ENCODE measurements around the gene MED8. TPM values are rescaled to one million over a fixed set of nuclear protein-coding genes. Genes with fewer than 3 reads are reported as not detected.
A peak's percentile ranks its signal among the peaks of the same experiment; 100 is the strongest.

Gene MED8
- polyA plus RNA-seq, 2 of the 4 experiments (the other 2 are of a cell fraction): 21.8 to 33.9 TPM

- TF ChIP-seq ELK1 (IDR thresholded peaks at IDR 0.05; ENCODE audit: low read depth, low read length) (no peak), HDAC2 (IDR thresholded peaks at IDR 0.05) (no peak), CTCF (IDR thresholded peaks at IDR 0.05) (peak; percentile 47), SMC3 (IDR thresholded peaks at IDR 0.05) (0 out of 3 replicates have a peak, but pooled peaks have one; percentile 6), MAFK (IDR thresholded peaks at IDR 0.05; ENCODE audit: partially characterized antibody) (no peak), MYC (IDR thresholded peaks at IDR 0.05; ENCODE audit: borderline replicate concordance, low read length) (no peak), KDM5A (IDR thresholded peaks at IDR 0.05) (no peak), REST (IDR thresholded peaks at IDR 0.05) (no peak), RCOR1 (IDR thresholded peaks at IDR 0.05; ENCODE audit: low read depth, low read length) (no peak), NFE2L2 (conservative IDR thresholded peaks at IDR 0.05; ENCODE audit: low read length) (no peak), MAX (IDR thresholded peaks at IDR 0.05) (no peak)
These were observed 31.4 kb downstream of the MED8 start (continued) for GRCh38 chr1:43358121-43358745.

- FAIRE-seq (no peak), DNase-seq (ENCODE audit: low read depth in 1 of 2, low spot score in 1 of 2) (no peak), ATAC-seq (no peak)
- ChIA-PET POLR2A (interaction anchor here (2.6 kb wide), 1 partner anchor 150 kb away, joined by 10 read pairs; no protein-coding TSS in a partner anchor), CTCF (interaction anchor here (1.7 to 3.3 kb wide), 2 partner anchors 25 to 120 kb away, joined by 4 to 9 read pairs; no protein-coding TSS in a partner anchor)
- H3K9me3 ChIP-seq: no peaks in the 10 kb centered on the region
- peak overlapping the region; percentile 91 for H3K4me2 ChIP-seq
- peaks cover 30% of the 10 kb centered on the region for H3K4me1 ChIP-seq
- H3K4me3 ChIP-seq: no peak overlapping the region
- 95% methylated on average over 4 of the region's 4 CpGs for WGBS (ENCODE audit: missing lambda C conversion rate)
- TF ChIP-seq USF2 (IDR thresholded peaks at IDR 0.05) (no peak), HOXB13 (CRISPR knock-in tag; IDR thresholded peaks at IDR 0.05; ENCODE audit: low read depth) (no peak), MAX (IDR thresholded peaks at IDR 0.05) (no peak; the same call in 1 of the 2 replicates), PHF8 (IDR thresholded peaks at IDR 0.05; ENCODE audit: borderline replicate concordance, low read depth) (no peak)
- peak overlapping the region in 1 of 2 experiments; percentile 97; a peak in 2 of 6 replicates for H3K27ac ChIP-seq
These were observed 32.3 kb downstream of the MED8 start for GRCh38 chr1:43357251-43357650.

GRCh38 chr1:43354936-43355335 is 34.7 kb downstream of the MED8 start:
- 95% methylated on average over 2 of the region's 2 CpGs for WGBS (ENCODE audit: missing lambda C conversion rate)
- no peak overlapping the region for H3K27ac ChIP-seq
- H3K4me2 ChIP-seq: no peak overlapping the region
- no peak for DNase-seq (ENCODE audit: low read depth in 1 of 2, low spot score in 1 of 2)
- no peak overlapping the region for H3K4me3 ChIP-seq
- no peaks in the 10 kb centered on the region for H3K9me3 ChIP-seq
- ATAC-seq: no peak
- peaks cover 10% of the 10 kb centered on the region; the same call in 2 of the 3 replicates for H3K4me1 ChIP-seq
- CTCF ChIA-PET: interaction anchor here (1.7 kb wide), 1 partner anchor 13 kb away, joined by 4 read pairs; the partner anchor contains the start of gene ELOVL1
- FAIRE-seq: no peak
- POLR2A ChIA-PET: no interaction called here
- no peak for TF ChIP-seq EP300 (IDR thresholded peaks at IDR 0.05)
- no peak for TF ChIP-seq RCOR1 (IDR thresholded peaks at IDR 0.05; ENCODE audit: low read depth, low read length)
- TF ChIP-seq ZSCAN20 (CRISPR knock-in tag; IDR thresholded peaks at IDR 0.05): no peak
- no peak for TF ChIP-seq EHF (CRISPR knock-in tag; IDR thresholded peaks at IDR 0.05)
- TF ChIP-seq MAZ (IDR thresholded peaks at IDR 0.05; ENCODE audit: borderline replicate concordance, low read depth, low read length): no peak
- no peak for TF ChIP-seq TFCP2L1 (CRISPR knock-in tag; IDR thresholded peaks at IDR 0.05)
- no peak for TF ChIP-seq CTCF (IDR thresholded peaks at IDR 0.05)
- TF ChIP-seq NPAS2 (CRISPR knock-in tag; IDR thresholded peaks at IDR 0.05; ENCODE audit: borderline replicate concordance): no peak
- no peak for TF ChIP-seq MYC (IDR thresholded peaks at IDR 0.05; ENCODE audit: borderline replicate concordance, low read length)
